Measurements from ENCODE around the gene OSBP. TPM values are rescaled to one million over a fixed set of nuclear protein-coding genes. Genes with fewer than 3 reads are reported as not detected.

The OSBP gene, protein sequence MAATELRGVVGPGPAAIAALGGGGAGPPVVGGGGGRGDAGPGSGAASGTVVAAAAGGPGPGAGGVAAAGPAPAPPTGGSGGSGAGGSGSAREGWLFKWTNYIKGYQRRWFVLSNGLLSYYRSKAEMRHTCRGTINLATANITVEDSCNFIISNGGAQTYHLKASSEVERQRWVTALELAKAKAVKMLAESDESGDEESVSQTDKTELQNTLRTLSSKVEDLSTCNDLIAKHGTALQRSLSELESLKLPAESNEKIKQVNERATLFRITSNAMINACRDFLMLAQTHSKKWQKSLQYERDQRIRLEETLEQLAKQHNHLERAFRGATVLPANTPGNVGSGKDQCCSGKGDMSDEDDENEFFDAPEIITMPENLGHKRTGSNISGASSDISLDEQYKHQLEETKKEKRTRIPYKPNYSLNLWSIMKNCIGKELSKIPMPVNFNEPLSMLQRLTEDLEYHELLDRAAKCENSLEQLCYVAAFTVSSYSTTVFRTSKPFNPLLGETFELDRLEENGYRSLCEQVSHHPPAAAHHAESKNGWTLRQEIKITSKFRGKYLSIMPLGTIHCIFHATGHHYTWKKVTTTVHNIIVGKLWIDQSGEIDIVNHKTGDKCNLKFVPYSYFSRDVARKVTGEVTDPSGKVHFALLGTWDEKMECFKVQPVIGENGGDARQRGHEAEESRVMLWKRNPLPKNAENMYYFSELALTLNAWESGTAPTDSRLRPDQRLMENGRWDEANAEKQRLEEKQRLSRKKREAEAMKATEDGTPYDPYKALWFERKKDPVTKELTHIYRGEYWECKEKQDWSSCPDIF
- total RNA-seq = 37.5 and 37.9 TPM in 2 replicates
- polyA plus RNA-seq = 10.9 and 14.2 TPM in 2 replicates
- 17.2 and 18.1 TPM in 2 replicates for polyA plus RNA-seq (2011; cell fraction: cytosol; rRNA removed)
- polyA plus RNA-seq (2011; cell fraction: nucleus; rRNA removed) = 37.5 and 42.5 TPM in 2 replicates
- polyA plus RNA-seq (2012) = 34.5 and 38.5 TPM in 2 replicates
- polyA minus RNA-seq = 29.9 and 31.6 TPM in 2 replicates
- polyA minus RNA-seq (2011; cell fraction: cytosol; rRNA and poly(A)+ RNA removed) = 18.4 TPM
- 26.0 and 43.4 TPM in 2 replicates for polyA minus RNA-seq (2011; cell fraction: nucleus; rRNA and poly(A)+ RNA removed)
- Bru-seq, nascent RNA = percentile 82 among the genes with signal in this experiment
- BruChase-seq, experiment 1, labeled RNA remaining after a 6-hour chase = percentile 81 among the genes with signal in this experiment
- BruChase-seq, experiment 2, labeled RNA remaining after a 2-hour chase = percentile 85 among the genes with signal in this experiment
- long read RNA-seq, full-length matches to known transcripts = 63 of 90 reads
- long read RNA-seq, partial matches to known transcripts = 23 of 90 reads
- long read RNA-seq, other reads (novel, unspliced or antisense) = 4 of 90 reads

DNA sequence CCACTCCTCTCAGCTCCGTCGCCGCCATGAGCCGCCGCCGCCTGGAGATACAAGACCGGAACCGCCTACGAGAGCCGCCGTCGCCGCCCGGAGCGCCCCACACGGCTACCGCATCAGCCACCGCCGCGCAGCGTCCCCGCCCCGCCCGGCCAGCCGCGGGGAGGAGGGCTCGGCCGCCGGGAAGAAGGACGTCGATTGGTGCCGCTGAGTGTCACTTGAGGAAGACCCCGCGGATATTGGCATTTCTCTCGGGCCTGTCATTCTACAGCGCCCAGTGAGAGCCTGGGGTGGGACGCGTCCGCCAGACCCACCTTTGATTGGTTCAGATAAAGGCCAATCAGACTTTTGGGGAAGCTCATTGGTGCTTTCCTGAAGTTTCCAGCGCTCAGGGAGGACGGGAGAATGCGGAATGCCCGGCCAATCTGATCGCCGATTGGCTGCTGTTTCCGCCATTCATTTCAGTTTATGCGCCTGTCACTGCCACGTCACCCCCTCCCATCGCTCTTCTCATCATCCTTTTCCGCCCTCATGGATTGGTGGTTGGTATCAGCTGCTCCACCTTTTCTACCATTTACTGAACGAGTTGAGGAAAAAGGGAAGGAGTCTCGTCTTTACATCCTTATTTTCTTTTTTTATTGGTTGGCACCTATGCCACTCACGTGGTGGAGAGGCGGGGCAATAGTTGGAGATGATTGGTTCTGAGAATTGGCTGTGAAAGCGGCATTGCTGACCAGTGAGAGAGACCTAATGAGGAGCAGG lies at the start of gene OSBP:
Gene OSBP (minus strand): TSS at position 138 of the 759 bp plus-strand sequence. CDS start 110 bp downstream, at position 28.
- Histone ChIP-seq H3K9me3 (replicated peaks; ENCODE audit: control insufficient read depth, insufficient read depth, low read length) (no peaks in the 10 kb centered on the region), H3K4me1 (ENCODE audit: control insufficient read depth, extremely low read depth, insufficient read depth, low read length) (peaks cover 17% of the 10 kb centered on the region), H3K27me3 (ENCODE audit: control insufficient read depth in 2 of 2, insufficient read depth in 2 of 2, low read length in 2 of 2) (no peaks in the 10 kb centered on the region), H4K20me1 (replicated peaks; ENCODE audit: control insufficient read depth, extremely low read depth, insufficient read depth, low read length) (no peaks in the 10 kb centered on the region), H3K36me3 (ENCODE audit: control insufficient read depth in 2 of 2, extremely low read depth in 1 of 2, insufficient read depth in 2 of 2, low read length in 2 of 2) (no peaks in the 10 kb centered on the region), H3K9me1 (replicated peaks; ENCODE audit: control insufficient read depth, extremely low read depth, insufficient read depth, low read length) (no peaks in the 10 kb centered on the region), H3K4me2 (ENCODE audit: insufficient read depth, low read length) (peak within 1 kb of the TSS; percentile 82), H2AFZ (ENCODE audit: low read depth, low read length) (peak within 1 kb of the TSS; percentile 89), H3K79me2 (ENCODE audit: control insufficient read depth, insufficient read depth, low read length) (peaks cover 41% of the 10 kb centered on the region), H3K27ac (ENCODE audit: insufficient read depth, low read depth, low read length) (peak within 1 kb of the TSS; percentile 62), H3K9ac (replicated peaks; ENCODE audit: extremely low read depth, insufficient read depth, low read length) (peak within 1 kb of the TSS; percentile 79), H3K4me3 (replicated peaks in 1 of 3; ENCODE audit: insufficient read depth in 1 of 3, low read depth in 1 of 3, low read length in 3 of 3) (peak within 1 kb of the TSS; percentile 74 to 90 (median 81))
- peak; percentile 99 for FAIRE-seq
- CTCF ChIA-PET = interaction anchor here (0.6 to 1.4 kb wide), 4 partner anchors 50 to 303 kb away, joined by 3 to 8 read pairs (median 4); no protein-coding TSS in a partner anchor
- POLR2A ChIA-PET = interaction anchor here (0.8 to 1.2 kb wide), 2 partner anchors 53 to 79 kb away, joined by 3 to 4 read pairs; partner anchors contain the start of gene PATL1
- dilution Hi-C loops (cut with MboI; ENCODE audit: extremely low pct_ligation_motif_present, low sequenced_read_pairs) = no loop called here
- TF ChIP-seq CTCF (IDR thresholded peaks at IDR 0.05; ENCODE audit: extremely low read depth in 1 of 2, insufficient read depth in 1 of 2, low read depth in 1 of 2, low read length in 2 of 2) = no peak
- peak; percentile 84 for TF ChIP-seq POLR2A (IDR thresholded peaks at IDR 0.05; ENCODE audit: low read depth, low read length)
- TF ChIP-seq, protein P1, sequence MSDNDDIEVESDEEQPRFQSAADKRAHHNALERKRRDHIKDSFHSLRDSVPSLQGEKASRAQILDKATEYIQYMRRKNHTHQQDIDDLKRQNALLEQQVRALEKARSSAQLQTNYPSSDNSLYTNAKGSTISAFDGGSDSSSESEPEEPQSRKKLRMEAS (IDR thresholded peaks at IDR 0.05; ENCODE audit: insufficient read depth, insufficient read length) = peak; percentile 48
- TF ChIP-seq EZH2 (IDR thresholded peaks at IDR 0.05; ENCODE audit: borderline replicate concordance, low read depth, low read length, severe bottlenecking) = no peak
- peak; percentile 92 for TF ChIP-seq POLR2AphosphoS5 (IDR thresholded peaks at IDR 0.05; ENCODE audit: insufficient read depth, low read depth, low read length)
- no peak for TF ChIP-seq FOS (IDR thresholded peaks at IDR 0.05; ENCODE audit: borderline replicate concordance, insufficient read depth, low read length)
- no peak for TF ChIP-seq MYC (IDR thresholded peaks at IDR 0.05; ENCODE audit: low read depth, low read length)
- intact Hi-C loops (cut with micrococcal nuclease) = loop anchor here (1.0 to 2.0 kb wide), 4 partner anchors 53 to 79 kb away; partner anchors contain the start of gene PATL1
- BruUV-seq (replicated peaks) = no TSS peak
- peak; percentile 100 for DNase-seq (ENCODE audit: low read depth, low spot score)
